ENCODE results near the gene TAF7.

GRCh38 chr5:141269195-141269594 is 51.4 kb downstream of the TAF7 start:
- TF ChIP-seq CTCF (IDR thresholded peaks at IDR 0.05) (no peak), POLR2A (IDR thresholded peaks at IDR 0.05) (no peak)
